Activated CD8-positive, alpha-beta T cell treated with anti-CD3 and anti-CD28 coated beads, Interleukin-2, amount 10 ng/mL, durations not matched to agents 7 days and 5 days (primary cell): ENCODE data around the gene SYT14. TPM values are rescaled to one million over a fixed set of nuclear protein-coding genes. Genes with fewer than 3 reads are reported as not detected.
"Not testable (repeated sequence)": the region's sequence is repeated elsewhere in the genome, so short reads cannot be mapped to it uniquely, and the experiment has no call there.

Source experiments
- ATAC-seq: fragments of 150-1000 bp; cut with Tn5 transposase; one replicate; pipeline ENCODE4 v1.10.0; 2021; ENCODE audit warnings: moderate library complexity
- CTCF ChIA-PET: fragments of 350-600 bp; sonication (Branson Sonifier 250); formaldehyde crosslinking; loops from one replicate; lab custom pipeline; 2021; ENCODE audit warnings: antibody characterized with exemption; lab: Charles Lee
- POLR2A ChIA-PET: fragments of 350-600 bp; sonication (Branson Sonifier 250); formaldehyde crosslinking; loops from one replicate; lab custom pipeline; 2021; ENCODE audit warnings: antibody characterized with exemption; lab: Charles Lee
- DNase-seq: peaks from one replicate; pipeline ENCODE4 v3.0.0-alpha.2; 2020
- H3K27ac Mint-ChIP-seq: one replicate; pipeline ENCODE4 v1.8.0; 2021; ENCODE audit warnings: mild to moderate bottlenecking, mixed read lengths
- H3K27me3 Mint-ChIP-seq: one replicate; pipeline ENCODE4 v1.8.0; 2021; ENCODE audit warnings: low read depth, mixed read lengths
- H3K36me3 Mint-ChIP-seq: one replicate; pipeline ENCODE4 v1.8.0; 2021; ENCODE audit warnings: low read depth, mixed read lengths
- H3K4me1 Mint-ChIP-seq: one replicate; pipeline ENCODE4 v1.8.0; 2021; ENCODE audit warnings: low read depth, mixed read lengths
- H3K4me3 Mint-ChIP-seq: one replicate; pipeline ENCODE4 v1.8.0; 2021; ENCODE audit warnings: mild to moderate bottlenecking, mixed read lengths
- H3K9me3 Mint-ChIP-seq: one replicate; pipeline ENCODE4 v1.8.0; 2022; ENCODE audit warnings: mixed read lengths; ENCODE audit not compliant: insufficient read depth
- total RNA-seq, 2 experiments: library from RNA; stranded (reverse); gene quantifications; one replicate each; pipeline ENCODE4 v1.2.3, GENCODE V29; 2021

Gene SYT14
- total RNA-seq, 2 experiments from 2014 or later: not detected

- CTCF ChIA-PET, H3K36me3 Mint-ChIP-seq, H3K9me3 Mint-ChIP-seq, H3K4me1 Mint-ChIP-seq, H3K27ac Mint-ChIP-seq, H3K27me3 Mint-ChIP-seq, POLR2A ChIA-PET, ATAC-seq, DNase-seq, H3K4me3 Mint-ChIP-seq: not testable (repeated sequence)
These were observed 250.0 kb downstream of the SYT14 start for GRCh38 chr1:210187849-210188606.

GRCh38 chr1:210189426-210189825 lies 251.4 kb downstream of the SYT14 start:
- ATAC-seq: no peak
- DNase-seq: no peak
- ChIA-PET POLR2A (no interaction called here), CTCF (no interaction called here)
- H3K4me1 Mint-ChIP-seq: no peaks in the 10 kb centered on the region
- no peak overlapping the region for H3K27ac Mint-ChIP-seq
- no peaks in the 10 kb centered on the region for H3K9me3 Mint-ChIP-seq
- H3K4me3 Mint-ChIP-seq: no peak overlapping the region
- no peaks in the 10 kb centered on the region for H3K27me3 Mint-ChIP-seq
- H3K36me3 Mint-ChIP-seq: no peaks in the 10 kb centered on the region

GRCh38 chr1:210195635-210196160 lies 257.7 kb downstream of the SYT14 start:
- ATAC-seq (no peak), DNase-seq (no peak)
- H3K36me3 Mint-ChIP-seq: no peaks in the 10 kb centered on the region
- peaks cover 6% of the 10 kb centered on the region for H3K9me3 Mint-ChIP-seq
- POLR2A ChIA-PET: no interaction called here
- no peak overlapping the region for H3K4me3 Mint-ChIP-seq
- H3K4me1 Mint-ChIP-seq: no peaks in the 10 kb centered on the region
- no peak overlapping the region for H3K27ac Mint-ChIP-seq
- peaks cover 3% of the 10 kb centered on the region for H3K27me3 Mint-ChIP-seq
- CTCF ChIA-PET: no interaction called here

GRCh38 chr1:210196266-210196665 lies 258.2 kb downstream of the SYT14 start:
- H3K4me1 Mint-ChIP-seq, CTCF ChIA-PET, ATAC-seq, H3K27me3 Mint-ChIP-seq, DNase-seq, H3K27ac Mint-ChIP-seq, H3K4me3 Mint-ChIP-seq, H3K9me3 Mint-ChIP-seq, H3K36me3 Mint-ChIP-seq, POLR2A ChIA-PET: not testable (repeated sequence)

- Mint-ChIP-seq H3K36me3 (no peaks in the 10 kb centered on the region), H3K27me3 (peaks cover 9% of the 10 kb centered on the region), H3K9me3 (peaks cover 6% of the 10 kb centered on the region), H3K4me3 (no peak overlapping the region), H3K27ac (no peak overlapping the region), H3K4me1 (no peaks in the 10 kb centered on the region)
- DNase-seq (no peak), ATAC-seq (no peak)
- CTCF ChIA-PET: no interaction called here
- POLR2A ChIA-PET: no interaction called here
These were observed 260.8 kb downstream of the SYT14 start for GRCh38 chr1:210198840-210199239.

GRCh38 chr1:210200124-210200736 lies 262.2 kb downstream of the SYT14 start:
- no peaks in the 10 kb centered on the region for H3K4me1 Mint-ChIP-seq
- ATAC-seq: no peak

GRCh38 chr1:210201681-210202080 lies 263.7 kb downstream of the SYT14 start:
- H3K27me3 Mint-ChIP-seq: peaks cover 9% of the 10 kb centered on the region
- H3K27ac Mint-ChIP-seq: no peak overlapping the region
- H3K36me3 Mint-ChIP-seq: no peaks in the 10 kb centered on the region
- ChIA-PET POLR2A (no interaction called here), CTCF (no interaction called here)
- no peaks in the 10 kb centered on the region for H3K9me3 Mint-ChIP-seq
- H3K4me1 Mint-ChIP-seq: no peaks in the 10 kb centered on the region
- DNase-seq (no peak), ATAC-seq (no peak)
- H3K4me3 Mint-ChIP-seq: no peak overlapping the region

More at GRCh38 chr1:210200124-210200736, 262.2 kb downstream of the SYT14 start:
- Mint-ChIP-seq H3K27me3 (peaks cover 9% of the 10 kb centered on the region), H3K36me3 (no peaks in the 10 kb centered on the region), H3K4me3 (no peak overlapping the region), H3K27ac (no peak overlapping the region), H3K9me3 (peaks cover 6% of the 10 kb centered on the region)
- CTCF ChIA-PET: interaction anchor here (0.7 kb wide), 1 partner anchor 112 kb away, joined by 3 read pairs; no protein-coding TSS in a partner anchor
- POLR2A ChIA-PET: no interaction called here
- DNase-seq: no peak

GRCh38 chr1:210207597-210208450 lies 269.8 kb downstream of the SYT14 start:
- no peaks in the 10 kb centered on the region for H3K36me3 Mint-ChIP-seq
- DNase-seq (no peak), ATAC-seq (no peak)
- H3K4me1 Mint-ChIP-seq: no peaks in the 10 kb centered on the region
- H3K27me3 Mint-ChIP-seq: peaks cover 6% of the 10 kb centered on the region
- ChIA-PET CTCF (no interaction called here), POLR2A (no interaction called here)
- H3K9me3 Mint-ChIP-seq: no peaks in the 10 kb centered on the region
- no peak overlapping the region for H3K4me3 Mint-ChIP-seq
- no peak overlapping the region for H3K27ac Mint-ChIP-seq

- H3K36me3 Mint-ChIP-seq: no peaks in the 10 kb centered on the region
- CTCF ChIA-PET: no interaction called here
- no peaks in the 10 kb centered on the region for H3K9me3 Mint-ChIP-seq
- DNase-seq (no peak), ATAC-seq (no peak)
- peaks cover 8% of the 10 kb centered on the region for H3K27me3 Mint-ChIP-seq
- POLR2A ChIA-PET: no interaction called here
- no peaks in the 10 kb centered on the region for H3K4me1 Mint-ChIP-seq
- no peak overlapping the region for H3K4me3 Mint-ChIP-seq
- no peak overlapping the region for H3K27ac Mint-ChIP-seq
These were observed 275.3 kb downstream of the SYT14 start for GRCh38 chr1:210213335-210213734.

GRCh38 chr1:210214573-210215409 lies 276.8 kb downstream of the SYT14 start:
- DNase-seq: no peak
- Mint-ChIP-seq H3K4me1 (no peaks in the 10 kb centered on the region), H3K36me3 (no peaks in the 10 kb centered on the region), H3K27me3 (peaks cover 8% of the 10 kb centered on the region), H3K27ac (no peak overlapping the region), H3K9me3 (no peaks in the 10 kb centered on the region), H3K4me3 (no peak overlapping the region)
- CTCF ChIA-PET: interaction anchor here (0.6 kb wide), 1 partner anchor 355 kb away, joined by 3 read pairs; no protein-coding TSS in a partner anchor
- POLR2A ChIA-PET: no interaction called here
- ATAC-seq: no peak

GRCh38 chr1:210217482-210217881 lies 279.5 kb downstream of the SYT14 start:
- H3K36me3 Mint-ChIP-seq: no peaks in the 10 kb centered on the region

More at GRCh38 chr1:210217482-210217881, 279.5 kb downstream of the SYT14 start:
- Mint-ChIP-seq H3K9me3 (no peaks in the 10 kb centered on the region), H3K27me3 (peaks cover 10% of the 10 kb centered on the region), H3K4me3 (no peak overlapping the region), H3K4me1 (no peaks in the 10 kb centered on the region), H3K27ac (no peak overlapping the region)
- ChIA-PET CTCF (no interaction called here), POLR2A (no interaction called here)
- ATAC-seq (no peak), DNase-seq (no peak)
